Left hindlimb (tissue), 1 donor: ENCODE measurements around the gene OPN1MW3.
"Not testable (repeated sequence)": the region's sequence is repeated elsewhere in the genome, so short reads cannot be mapped to it uniquely, and the experiment has no call there.

ENCODE experiments used
- DNase-seq: peaks from one replicate; pipeline ENCODE4 v3.0.0-alpha.2; 2018

OPN1MW3 gene

GRCh38 chrX:154298312-154298711 lies 40.9 kb downstream of the OPN1MW3 start:
- no peak for DNase-seq

GRCh38 chrX:154300816-154301215 lies 43.4 kb downstream of the OPN1MW3 start:
- DNase-seq, result no peak

GRCh38 chrX:154302998-154303397 lies 45.6 kb downstream of the OPN1MW3 start:
- not testable (repeated sequence) for DNase-seq

- no peak for DNase-seq
Observed at GRCh38 chrX:154303476-154303875, 46.1 kb downstream of the OPN1MW3 start.

- DNase-seq, result no peak
Observed at GRCh38 chrX:154304846-154305245, 47.5 kb downstream of the OPN1MW3 start.

GRCh38 chrX:154305541-154306205 lies 48.3 kb downstream of the OPN1MW3 start:
- DNase-seq, result no peak

GRCh38 chrX:154307202-154307601 lies 49.8 kb downstream of the OPN1MW3 start:
- DNase-seq, result no peak

GRCh38 chrX:154308108-154308946 lies 50.9 kb downstream of the OPN1MW3 start:
- peak; percentile 62 for DNase-seq

- DNase-seq, result no peak
Observed at GRCh38 chrX:154309041-154309775, 51.8 kb downstream of the OPN1MW3 start.

GRCh38 chrX:154310616-154311536 lies 53.5 kb downstream of the OPN1MW3 start:
- no peak for DNase-seq

- DNase-seq, result no peak
Observed at GRCh38 chrX:154312116-154312515, 54.7 kb downstream of the OPN1MW3 start.

GRCh38 chrX:154313147-154313546 lies 55.8 kb downstream of the OPN1MW3 start:
- DNase-seq, result no peak

- DNase-seq, result no peak
Observed at GRCh38 chrX:154315416-154315815, 58.0 kb downstream of the OPN1MW3 start.

GRCh38 chrX:154317391-154317995 lies 60.1 kb downstream of the OPN1MW3 start:
- DNase-seq, result no peak

GRCh38 chrX:154320406-154320805 lies 63.0 kb downstream of the OPN1MW3 start:
- no peak for DNase-seq
